ENCODE results near the gene MPEG1.

GRCh38 chr11:59174664-59175033 is 38.1 kb downstream of the MPEG1 start:
- TF ChIP-seq EZH2phosphoT487 (IDR thresholded peaks at IDR 0.05; ENCODE audit: borderline replicate concordance, low read length) (no peak), CTCF (conservative IDR thresholded peaks at IDR 0.05; ENCODE audit: low read depth, low read length) (no peak)

Measured in PC-3 (cell line).